ENCODE data around the gene COA8.

The COA8 gene

GRCh38 chr14:103584326-103584915 is 21.7 kb downstream of the COA8 start:
- TF ChIP-seq EGR1 (IDR thresholded peaks at IDR 0.05) (no peak), TAF1 (IDR thresholded peaks at IDR 0.05; ENCODE audit: low read depth) (no peak)

- no peak for TF ChIP-seq CREB1 (IDR thresholded peaks at IDR 0.05; ENCODE audit: low read depth)
Observed at GRCh38 chr14:103593577-103593976, 30.8 kb downstream of the COA8 start.

GRCh38 chr14:103594265-103594664 is 31.5 kb downstream of the COA8 start:
- TF ChIP-seq TAF1 (IDR thresholded peaks at IDR 0.05; ENCODE audit: low read depth) (no peak), TEAD4 (IDR thresholded peaks at IDR 0.05) (no peak), EP300 (IDR thresholded peaks at IDR 0.05; ENCODE audit: borderline replicate concordance) (no peak), FOXM1 (IDR thresholded peaks at IDR 0.05; ENCODE audit: borderline replicate concordance, low read depth) (no peak), RAD21 (IDR thresholded peaks at IDR 0.05; ENCODE audit: low read depth) (no peak)

- no peak for TF ChIP-seq REST (IDR thresholded peaks at IDR 0.05; ENCODE audit: low read depth)
- TF ChIP-seq TCF12 (IDR thresholded peaks at IDR 0.05; ENCODE audit: low read depth), result no peak
- TF ChIP-seq TEAD4 (IDR thresholded peaks at IDR 0.05), result no peak
Observed at GRCh38 chr14:103597623-103598377, 35.0 kb downstream of the COA8 start.

GRCh38 chr14:103600503-103600902 is 37.7 kb downstream of the COA8 start:
- TF ChIP-seq REST (IDR thresholded peaks at IDR 0.05; ENCODE audit: low read depth), result no peak
- no peak for TF ChIP-seq YY1 (IDR thresholded peaks at IDR 0.05; ENCODE audit: low read depth)
- TF ChIP-seq CREB1 (IDR thresholded peaks at IDR 0.05; ENCODE audit: low read depth), result no peak
- TF ChIP-seq FOXM1 (IDR thresholded peaks at IDR 0.05; ENCODE audit: borderline replicate concordance, low read depth), result no peak
- no peak for TF ChIP-seq CEBPB (IDR thresholded peaks at IDR 0.05)
- no peak for TF ChIP-seq ZBTB7A (IDR thresholded peaks at IDR 0.05; ENCODE audit: low read depth)
- no peak for TF ChIP-seq EP300 (IDR thresholded peaks at IDR 0.05; ENCODE audit: borderline replicate concordance)
- no peak for TF ChIP-seq EGR1 (IDR thresholded peaks at IDR 0.05)
- TF ChIP-seq USF1 (IDR thresholded peaks at IDR 0.05), result no peak
- TF ChIP-seq RAD21 (IDR thresholded peaks at IDR 0.05; ENCODE audit: low read depth), result no peak
- TF ChIP-seq TEAD4 (IDR thresholded peaks at IDR 0.05), result no peak
- no peak for TF ChIP-seq TAF1 (IDR thresholded peaks at IDR 0.05; ENCODE audit: low read depth)
- TF ChIP-seq NFIC (IDR thresholded peaks at IDR 0.05), result no peak
- no peak for TF ChIP-seq TCF12 (IDR thresholded peaks at IDR 0.05; ENCODE audit: low read depth)
- TF ChIP-seq MAX (IDR thresholded peaks at IDR 0.05), result no peak

GRCh38 chr14:103604620-103605019 is 41.9 kb downstream of the COA8 start:
- TF ChIP-seq ZBTB7A (IDR thresholded peaks at IDR 0.05; ENCODE audit: low read depth), result no peak
- no peak for TF ChIP-seq EP300 (IDR thresholded peaks at IDR 0.05; ENCODE audit: borderline replicate concordance)
- no peak for TF ChIP-seq RAD21 (IDR thresholded peaks at IDR 0.05; ENCODE audit: low read depth)
- no peak for TF ChIP-seq USF1 (IDR thresholded peaks at IDR 0.05)
- TF ChIP-seq MAX (IDR thresholded peaks at IDR 0.05), result no peak

Data from Ishikawa (cell line).